ENCODE data around the gene POU3F1.

The POU3F1 gene

GRCh38 chr1:38075191-38075590, 28.6 kb upstream of the POU3F1 start:
- no peak overlapping the region for H3K4me3 ChIP-seq (ENCODE audit: low read depth, low read length)
- DNase-seq (ENCODE audit: low read depth) = no peak

GRCh38 chr1:38074302-38074677, 27.7 kb upstream of the POU3F1 start:
- no peak overlapping the region for H3K4me3 ChIP-seq (ENCODE audit: low read depth, low read length)
- DNase-seq (ENCODE audit: low read depth) = no peak

- no peak overlapping the region for H3K4me3 ChIP-seq (ENCODE audit: low read depth, low read length)
- DNase-seq (ENCODE audit: low read depth) = no peak
Observed at GRCh38 chr1:38073534-38074301, 27.1 kb upstream of the POU3F1 start.

GRCh38 chr1:38072858-38073257, 26.3 kb upstream of the POU3F1 start:
- no peak for DNase-seq (ENCODE audit: low read depth)
- H3K4me3 ChIP-seq (ENCODE audit: low read depth, low read length) = no peak overlapping the region

- peak; percentile 25 for DNase-seq (ENCODE audit: low read depth)
Observed at GRCh38 chr1:38071312-38072256, 25.0 kb upstream of the POU3F1 start.

GRCh38 chr1:38068980-38069340, 22.4 kb upstream of the POU3F1 start:
- DNase-seq (ENCODE audit: low read depth) = no peak
- H3K4me3 ChIP-seq (ENCODE audit: low read depth, low read length) = no peak overlapping the region

More at GRCh38 chr1:38071312-38072256, 25.0 kb upstream of the POU3F1 start:
- no peak overlapping the region for H3K4me3 ChIP-seq (ENCODE audit: low read depth, low read length)

GRCh38 chr1:38068220-38068979, 21.8 kb upstream of the POU3F1 start:
- no peak for DNase-seq (ENCODE audit: low read depth)
- no peak overlapping the region for H3K4me3 ChIP-seq (ENCODE audit: low read depth, low read length)

GRCh38 chr1:38064197-38064903, 17.8 kb upstream of the POU3F1 start:
- H3K4me3 ChIP-seq (ENCODE audit: low read depth, low read length) = no peak overlapping the region
- peak; percentile 52 for DNase-seq (ENCODE audit: low read depth)

GRCh38 chr1:38063616-38064015, 17.0 kb upstream of the POU3F1 start:
- no peak overlapping the region for H3K4me3 ChIP-seq (ENCODE audit: low read depth, low read length)

GRCh38 chr1:38062361-38063288, 16.0 kb upstream of the POU3F1 start:
- H3K4me3 ChIP-seq (ENCODE audit: low read depth, low read length) = no peak overlapping the region
- DNase-seq (ENCODE audit: low read depth) = no peak

More at GRCh38 chr1:38063616-38064015, 17.0 kb upstream of the POU3F1 start:
- DNase-seq (ENCODE audit: low read depth) = no peak

GRCh38 chr1:38061883-38062328, 15.3 kb upstream of the POU3F1 start:
- no peak overlapping the region for H3K4me3 ChIP-seq (ENCODE audit: low read depth, low read length)
- DNase-seq (ENCODE audit: low read depth) = no peak

GRCh38 chr1:38061290-38061689, 14.7 kb upstream of the POU3F1 start:
- H3K4me3 ChIP-seq (ENCODE audit: low read depth, low read length) = no peak overlapping the region

GRCh38 chr1:38060498-38060897, 13.9 kb upstream of the POU3F1 start:
- H3K4me3 ChIP-seq (ENCODE audit: low read depth, low read length) = no peak overlapping the region
- DNase-seq (ENCODE audit: low read depth) = no peak

More at GRCh38 chr1:38061290-38061689, 14.7 kb upstream of the POU3F1 start:
- no peak for DNase-seq (ENCODE audit: low read depth)

GRCh38 chr1:38059635-38060250, 13.2 kb upstream of the POU3F1 start:
- no peak for DNase-seq (ENCODE audit: low read depth)
- H3K4me3 ChIP-seq (ENCODE audit: low read depth, low read length) = no peak overlapping the region

GRCh38 chr1:38055965-38056364, 9.4 kb upstream of the POU3F1 start:
- no peak overlapping the region for H3K4me3 ChIP-seq (ENCODE audit: low read depth, low read length)
- DNase-seq (ENCODE audit: low read depth) = no peak

- H3K4me3 ChIP-seq (ENCODE audit: low read depth, low read length) = no peak overlapping the region
- DNase-seq (ENCODE audit: low read depth) = no peak
Observed at GRCh38 chr1:38055398-38055797, 8.8 kb upstream of the POU3F1 start.

GRCh38 chr1:38053416-38054091, 7.0 kb upstream of the POU3F1 start:
- H3K4me3 ChIP-seq (ENCODE audit: low read depth, low read length) = no peak overlapping the region
- no peak for DNase-seq (ENCODE audit: low read depth)

Measured in skeletal muscle cell (primary cell).